GM10266 (cell line): ENCODE results near the gene ADAMTS2.
"Not testable (repeated sequence)": the region's sequence is repeated elsewhere in the genome, so short reads cannot be mapped to it uniquely, and the experiment has no call there.

Experiments
- DNase-seq: peaks from one replicate; pipeline ENCODE4 v3.0.0; 2012; ENCODE audit errors: extremely low spot score
- TF ChIP-seq, protein P1 (sequence below): IDR thresholded peaks from 2 replicates; pipeline ENCODE4 v1.5.1; 2012; ENCODE audit warnings: mild to moderate bottlenecking, low read depth; ENCODE audit not compliant: control insufficient read depth, insufficient read depth; ENCODE audit errors: missing control alignments

The ADAMTS2 gene

DNA sequence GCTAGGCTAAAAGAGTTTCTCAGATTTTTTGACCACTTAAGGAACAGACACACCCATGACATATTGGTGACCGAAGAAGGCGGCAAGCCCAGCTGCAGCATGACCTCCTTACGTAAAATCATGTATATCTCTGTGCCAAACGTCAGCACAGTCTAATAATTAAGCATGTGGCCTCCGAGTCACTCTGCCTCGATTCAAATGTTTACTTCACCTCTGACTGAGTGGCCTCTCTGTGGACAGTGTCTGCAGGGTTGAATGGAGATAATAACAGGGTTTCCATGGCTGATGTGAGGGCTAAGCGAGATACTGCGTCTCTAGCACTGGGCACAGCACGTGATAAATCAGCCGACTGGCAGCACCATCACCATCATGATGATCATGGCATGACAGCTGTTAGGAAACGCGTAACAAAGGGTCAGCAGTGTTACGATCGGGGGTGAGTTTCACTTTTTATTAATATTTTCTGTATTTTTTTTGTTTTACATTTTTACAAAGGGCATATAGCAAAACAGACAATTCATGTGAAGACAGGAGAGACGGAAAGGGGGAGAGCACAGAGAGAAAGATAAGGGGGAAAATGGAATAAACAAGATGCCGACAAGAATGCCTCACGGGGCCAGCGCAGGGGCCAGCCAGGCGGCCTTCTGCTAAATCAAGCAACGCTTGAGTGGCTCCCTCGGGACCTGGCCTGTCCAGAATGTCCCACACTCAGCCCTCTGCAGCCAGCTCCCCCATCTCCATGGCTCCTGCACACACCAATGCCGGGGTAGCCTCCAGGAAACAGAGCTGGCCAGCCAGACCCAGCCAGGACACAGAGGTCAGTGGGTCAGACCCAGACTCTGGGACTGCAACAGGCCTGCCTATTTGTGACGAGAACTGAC, 60.3 kb downstream of the ADAMTS2 start:
- TF ChIP-seq, protein P1, sequence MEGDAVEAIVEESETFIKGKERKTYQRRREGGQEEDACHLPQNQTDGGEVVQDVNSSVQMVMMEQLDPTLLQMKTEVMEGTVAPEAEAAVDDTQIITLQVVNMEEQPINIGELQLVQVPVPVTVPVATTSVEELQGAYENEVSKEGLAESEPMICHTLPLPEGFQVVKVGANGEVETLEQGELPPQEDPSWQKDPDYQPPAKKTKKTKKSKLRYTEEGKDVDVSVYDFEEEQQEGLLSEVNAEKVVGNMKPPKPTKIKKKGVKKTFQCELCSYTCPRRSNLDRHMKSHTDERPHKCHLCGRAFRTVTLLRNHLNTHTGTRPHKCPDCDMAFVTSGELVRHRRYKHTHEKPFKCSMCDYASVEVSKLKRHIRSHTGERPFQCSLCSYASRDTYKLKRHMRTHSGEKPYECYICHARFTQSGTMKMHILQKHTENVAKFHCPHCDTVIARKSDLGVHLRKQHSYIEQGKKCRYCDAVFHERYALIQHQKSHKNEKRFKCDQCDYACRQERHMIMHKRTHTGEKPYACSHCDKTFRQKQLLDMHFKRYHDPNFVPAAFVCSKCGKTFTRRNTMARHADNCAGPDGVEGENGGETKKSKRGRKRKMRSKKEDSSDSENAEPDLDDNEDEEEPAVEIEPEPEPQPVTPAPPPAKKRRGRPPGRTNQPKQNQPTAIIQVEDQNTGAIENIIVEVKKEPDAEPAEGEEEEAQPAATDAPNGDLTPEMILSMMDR = no peak
- DNase-seq = no peak

GRCh38 chr5:179283908-179284307, 61.4 kb downstream of the ADAMTS2 start:
- not testable (repeated sequence) for DNase-seq

DNA sequence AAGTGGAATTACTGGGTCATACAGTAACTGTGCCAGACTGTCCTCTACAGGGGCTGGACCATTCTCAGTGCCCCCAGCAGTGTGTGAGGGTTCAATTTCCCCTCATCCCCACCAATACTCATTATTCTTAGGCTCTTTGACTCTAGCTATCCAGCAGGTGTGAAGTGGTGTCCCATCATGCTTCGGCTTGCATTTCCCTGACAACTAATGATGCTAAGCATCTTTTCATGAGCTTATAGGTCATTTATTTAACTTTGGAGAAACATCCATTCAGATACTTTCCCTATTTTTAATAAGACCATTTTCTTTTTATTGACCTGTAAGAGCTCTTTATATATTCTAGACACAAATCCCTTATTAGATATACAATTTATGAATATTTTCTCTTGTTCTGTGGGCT, 63.6 kb downstream of the ADAMTS2 start:
- TF ChIP-seq, protein P1 = no peak
- DNase-seq = no peak

- no peak for DNase-seq
- TF ChIP-seq, protein P1 = no peak
Observed at GRCh38 chr5:179280095-179280490, 65.2 kb downstream of the ADAMTS2 start.

DNA sequence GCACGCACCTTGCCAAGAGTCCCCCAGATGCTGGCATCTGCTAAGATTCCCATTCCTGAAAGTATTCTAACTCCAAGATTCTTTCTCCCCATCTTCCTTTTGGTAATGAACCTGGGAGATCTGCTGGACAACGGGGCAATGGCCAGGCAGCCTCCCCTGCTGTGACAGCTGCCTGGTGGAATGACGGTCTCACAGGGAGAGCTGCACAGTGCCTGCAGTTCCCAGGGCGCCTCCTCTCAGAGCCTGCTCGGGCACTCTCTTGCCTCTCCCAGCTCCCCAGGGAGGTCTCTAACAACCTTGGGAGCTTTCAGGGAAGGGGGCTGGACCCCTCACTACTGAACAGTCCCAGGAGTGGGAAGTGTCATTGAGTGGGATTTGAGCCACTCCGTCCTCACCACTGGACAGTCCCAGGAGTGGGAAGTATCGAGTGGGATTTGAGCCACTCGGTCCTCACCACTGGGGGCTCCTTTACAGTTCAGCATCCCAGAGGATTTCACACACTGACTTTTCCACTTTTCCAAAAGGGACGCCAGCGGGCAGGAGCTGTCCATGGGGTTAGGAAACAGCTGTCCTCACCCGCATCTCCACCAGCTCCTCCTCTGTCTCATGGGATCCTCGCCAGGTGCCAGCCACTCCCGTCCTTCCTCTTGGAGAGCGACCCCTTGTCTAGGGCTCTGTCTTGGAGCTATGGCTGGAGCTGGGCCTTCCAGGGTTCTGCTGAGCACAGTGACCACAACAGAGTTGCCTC, 65.7 kb downstream of the ADAMTS2 start:
- DNase-seq = no peak
- TF ChIP-seq, protein P1 = no peak

DNA sequence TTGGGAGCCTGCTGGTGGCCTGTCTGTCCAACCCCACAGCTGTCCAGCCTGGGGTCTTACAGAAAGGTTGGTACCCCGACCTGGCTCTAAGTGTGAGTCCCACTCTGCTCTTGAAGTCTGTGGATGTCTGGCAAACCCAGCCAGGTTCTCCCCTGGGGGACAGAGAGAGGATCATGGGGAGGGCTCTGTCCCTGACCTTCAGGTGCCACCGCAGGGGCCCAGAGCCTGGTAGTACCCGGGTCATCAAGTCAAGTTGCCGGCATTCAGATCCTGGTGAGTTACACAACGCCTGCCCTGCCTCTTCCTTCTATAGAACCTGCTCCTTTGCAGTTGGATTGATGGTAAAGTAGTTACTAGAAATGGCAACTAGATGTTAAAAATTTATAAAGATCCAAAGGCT, 66.7 kb downstream of the ADAMTS2 start:
- DNase-seq = no peak

GRCh38 chr5:179278119-179278518, 67.1 kb downstream of the ADAMTS2 start:
- DNase-seq = no peak

More for the DNA sequence above, 66.7 kb downstream of the ADAMTS2 start:
- TF ChIP-seq, protein P1 = no peak

More at GRCh38 chr5:179278119-179278518, 67.1 kb downstream of the ADAMTS2 start:
- TF ChIP-seq, protein P1 = no peak
